Peyer's patch (tissue), 4 donors: ENCODE results near the gene PABPC1L.

Experiments used
- CTCF ChIP-seq, 6 experiments: fragments of 450-650 bp in 4 of 6; fragments of 200-600 bp in 2 of 6; sonication (generic) in 1 of 6; IDR thresholded peaks; one replicate each; pipeline ENCODE4 v1.5.1; 2017 to 2019; ENCODE audit warnings: antibody characterized with exemption in 6 of 6, mild to moderate bottlenecking in 3 of 6, moderate library complexity in 1 of 6
- POLR2A ChIP-seq, 2 donors: fragments of 450-650 bp; IDR thresholded peaks; one replicate each; pipeline ENCODE4 v1.5.1; 2017; ENCODE audit warnings: antibody characterized with exemption in 2 of 2, mild to moderate bottlenecking in 2 of 2, moderate library complexity in 2 of 2

GRCh38 chr20:44979090-44979621 lies 69.3 kb downstream of the PABPC1L start:
- TF ChIP-seq CTCF (IDR thresholded peaks at IDR 0.05), result no peak
- TF ChIP-seq POLR2A (IDR thresholded peaks at IDR 0.05), result no peak
